ENCODE data around the gene ITGBL1. TPM values are rescaled to one million over a fixed set of nuclear protein-coding genes. Genes with fewer than 3 reads are reported as not detected.
A peak's percentile ranks its signal among the peaks of the same experiment; 100 is the strongest.

ITGBL1 gene
- total RNA-seq, 4 donors from 2014 or later = 7.7 to 10.4 (median 9.2) TPM

DNA sequence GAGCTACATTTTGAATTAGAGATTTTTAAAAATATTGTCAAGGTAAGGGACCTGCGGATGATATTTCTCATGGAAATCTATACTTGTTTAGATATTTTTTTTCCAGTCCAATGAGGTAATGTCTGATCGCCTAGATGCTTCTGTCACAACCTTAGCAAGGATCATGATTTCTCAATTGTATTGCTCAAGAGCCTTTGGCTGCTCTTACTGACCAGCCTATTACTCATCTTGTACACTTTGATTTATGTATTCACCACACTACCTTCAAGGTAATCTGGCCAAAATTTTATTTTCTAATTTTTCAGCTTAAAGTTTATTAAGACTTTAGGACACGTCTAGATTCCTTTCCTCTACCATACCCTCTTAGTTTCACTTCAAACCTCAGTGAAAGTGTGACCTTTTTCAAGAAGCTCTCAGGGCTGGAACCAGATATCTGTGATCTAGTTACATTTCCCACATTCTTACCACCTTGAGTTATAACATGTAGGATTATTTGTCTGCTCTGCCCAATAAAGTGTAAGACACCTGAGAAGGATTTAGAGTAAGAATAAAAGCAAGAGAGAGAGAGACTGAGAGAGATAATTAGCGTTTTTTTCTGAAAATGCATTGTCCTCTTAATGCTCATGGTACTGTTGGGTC, 197.1 kb downstream of the ITGBL1 start:
- Histone ChIP-seq H3K4me1 (peaks cover 3% of the 10 kb centered on the region), H3K27ac (no peak overlapping the region), H3K36me3 (no peaks in the 10 kb centered on the region), H3K9me3 (no peaks in the 10 kb centered on the region), H3K27me3 (no peaks in the 10 kb centered on the region), H3K4me3 (no peak overlapping the region)
- 63% methylated on average over 4 of the region's 4 CpGs for WGBS
- TF ChIP-seq POLR2AphosphoS5 (IDR thresholded peaks at IDR 0.05) (peak in 1 of 3 donors; percentile 83), POLR2A (IDR thresholded peaks at IDR 0.05) (no peak), EP300 (IDR thresholded peaks at IDR 0.05) (no peak)
- TF ChIP-seq, protein P1, sequence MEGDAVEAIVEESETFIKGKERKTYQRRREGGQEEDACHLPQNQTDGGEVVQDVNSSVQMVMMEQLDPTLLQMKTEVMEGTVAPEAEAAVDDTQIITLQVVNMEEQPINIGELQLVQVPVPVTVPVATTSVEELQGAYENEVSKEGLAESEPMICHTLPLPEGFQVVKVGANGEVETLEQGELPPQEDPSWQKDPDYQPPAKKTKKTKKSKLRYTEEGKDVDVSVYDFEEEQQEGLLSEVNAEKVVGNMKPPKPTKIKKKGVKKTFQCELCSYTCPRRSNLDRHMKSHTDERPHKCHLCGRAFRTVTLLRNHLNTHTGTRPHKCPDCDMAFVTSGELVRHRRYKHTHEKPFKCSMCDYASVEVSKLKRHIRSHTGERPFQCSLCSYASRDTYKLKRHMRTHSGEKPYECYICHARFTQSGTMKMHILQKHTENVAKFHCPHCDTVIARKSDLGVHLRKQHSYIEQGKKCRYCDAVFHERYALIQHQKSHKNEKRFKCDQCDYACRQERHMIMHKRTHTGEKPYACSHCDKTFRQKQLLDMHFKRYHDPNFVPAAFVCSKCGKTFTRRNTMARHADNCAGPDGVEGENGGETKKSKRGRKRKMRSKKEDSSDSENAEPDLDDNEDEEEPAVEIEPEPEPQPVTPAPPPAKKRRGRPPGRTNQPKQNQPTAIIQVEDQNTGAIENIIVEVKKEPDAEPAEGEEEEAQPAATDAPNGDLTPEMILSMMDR (IDR thresholded peaks at IDR 0.05) = no peak
- no peak for DNase-seq (ENCODE audit: low spot score in 2 of 2)

DNA sequence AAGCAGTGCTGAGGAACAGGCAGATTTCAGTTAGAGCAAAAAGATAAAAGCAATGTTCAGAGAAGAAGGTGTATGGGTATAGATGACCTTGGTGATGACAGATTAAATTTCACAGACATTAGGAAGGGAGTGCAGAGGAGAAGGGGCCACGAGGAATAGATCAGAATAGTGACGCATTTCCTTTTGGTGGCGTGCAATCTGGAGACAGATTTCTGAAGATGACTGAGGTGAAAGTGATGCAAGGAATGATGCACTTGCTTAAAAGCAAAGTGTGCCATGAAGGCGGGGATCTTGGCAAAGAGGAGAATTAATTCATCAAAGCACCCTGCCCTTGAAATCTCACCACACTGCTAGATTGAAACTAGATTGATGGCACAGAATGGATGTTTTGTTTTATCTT, 202.4 kb downstream of the ITGBL1 start:
- no peaks in the 10 kb centered on the region for H3K27me3 ChIP-seq
- H3K36me3 ChIP-seq = no peaks in the 10 kb centered on the region
- 79% methylated on average over 4 of the region's 4 CpGs for WGBS
- no peaks in the 10 kb centered on the region for H3K9me3 ChIP-seq
- H3K27ac ChIP-seq = no peak overlapping the region
- no peak for DNase-seq (ENCODE audit: low spot score in 2 of 2)
- H3K4me3 ChIP-seq = no peak overlapping the region
- TF ChIP-seq, protein P1 (IDR thresholded peaks at IDR 0.05) = no peak
- TF ChIP-seq POLR2A (IDR thresholded peaks at IDR 0.05) (no peak), POLR2AphosphoS5 (IDR thresholded peaks at IDR 0.05) (no peak), EP300 (IDR thresholded peaks at IDR 0.05) (no peak)
- H3K4me1 ChIP-seq = no peaks in the 10 kb centered on the region

DNA sequence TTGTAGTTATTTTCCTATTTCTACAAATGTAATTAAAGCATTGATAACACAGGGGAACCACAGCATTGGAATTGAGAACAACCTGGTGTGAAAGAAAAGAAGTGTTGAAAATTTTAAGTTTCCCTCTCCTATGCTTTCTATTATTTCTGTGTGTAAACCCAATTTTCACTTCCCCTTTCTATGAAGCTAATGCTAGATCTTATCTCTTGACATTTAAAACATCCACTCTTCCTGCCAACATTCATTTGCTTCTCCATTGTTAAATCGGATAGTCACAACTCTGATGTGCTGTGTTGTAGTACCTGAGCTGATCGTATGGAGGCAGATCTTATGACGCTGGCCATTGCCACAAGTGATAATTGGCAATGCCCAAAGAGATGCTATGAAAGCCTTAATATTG, 203.0 kb downstream of the ITGBL1 start:
- no peak for TF ChIP-seq POLR2AphosphoS5 (IDR thresholded peaks at IDR 0.05)
- no peak for TF ChIP-seq POLR2A (IDR thresholded peaks at IDR 0.05)
- TF ChIP-seq, protein P1 (IDR thresholded peaks at IDR 0.05) = no peak
- TF ChIP-seq EP300 (IDR thresholded peaks at IDR 0.05) = no peak
- 84% methylated on average over 3 of the region's 3 CpGs for whole genome bisulfite sequencing
- no peaks in the 10 kb centered on the region for H3K36me3 ChIP-seq

DNA sequence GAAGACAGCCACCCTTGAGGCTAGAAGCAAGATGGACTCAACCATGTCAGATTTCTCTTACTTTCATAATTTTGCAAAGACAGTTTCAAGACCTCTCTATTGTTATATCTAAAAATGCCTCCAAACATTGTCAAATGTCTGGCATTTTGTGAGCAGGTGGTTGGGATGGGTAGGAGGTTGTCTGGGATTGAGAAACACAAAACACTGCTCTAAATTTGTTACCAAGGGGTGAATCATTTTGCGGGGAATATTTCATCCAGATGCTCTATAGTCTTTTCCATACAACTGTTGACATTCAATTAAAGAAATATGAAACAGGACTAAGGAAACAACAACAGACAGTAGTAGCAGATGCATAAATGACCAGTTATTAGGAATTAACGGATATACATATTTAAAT, 208.2 kb downstream of the ITGBL1 start:
- Histone ChIP-seq H3K9me3 (no peaks in the 10 kb centered on the region), H3K27me3 (no peaks in the 10 kb centered on the region), H3K36me3 (no peaks in the 10 kb centered on the region), H3K4me1 (no peaks in the 10 kb centered on the region), H3K27ac (no peak overlapping the region), H3K4me3 (no peak overlapping the region)
- DNase-seq (ENCODE audit: low spot score in 2 of 2) = no peak
- TF ChIP-seq, protein P1 (IDR thresholded peaks at IDR 0.05) = no peak
- TF ChIP-seq POLR2AphosphoS5 (IDR thresholded peaks at IDR 0.05) (no peak), POLR2A (IDR thresholded peaks at IDR 0.05) (no peak)
- WGBS = 95% methylated on average over 2 of the region's 2 CpGs

More for the DNA sequence above, 203.0 kb downstream of the ITGBL1 start:
- no peak overlapping the region for H3K27ac ChIP-seq
- no peak for DNase-seq (ENCODE audit: low spot score in 2 of 2)
- no peak overlapping the region for H3K4me3 ChIP-seq
- H3K27me3 ChIP-seq = no peaks in the 10 kb centered on the region
- no peaks in the 10 kb centered on the region for H3K4me1 ChIP-seq
- H3K9me3 ChIP-seq = no peaks in the 10 kb centered on the region

DNA sequence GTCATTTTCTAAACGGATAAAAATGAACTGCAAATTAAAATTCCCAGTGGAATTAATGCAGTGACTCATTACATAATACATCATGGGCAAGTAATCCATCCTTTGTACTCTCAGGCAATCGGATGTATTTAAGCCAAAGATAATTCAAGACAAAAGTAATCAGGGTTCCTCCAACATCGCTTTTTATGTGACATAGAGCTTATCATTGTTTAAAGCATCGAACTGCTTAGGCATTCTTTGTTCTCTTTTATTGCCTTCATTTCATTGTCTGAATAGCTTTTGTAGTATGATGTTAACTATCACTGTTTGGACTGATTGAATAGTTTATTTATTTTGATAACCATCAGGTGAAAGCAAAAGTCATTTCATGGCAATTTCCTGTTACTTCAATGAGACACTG, 209.4 kb downstream of the ITGBL1 start:
- no peak overlapping the region for H3K4me3 ChIP-seq
- DNase-seq (ENCODE audit: low spot score in 2 of 2) = no peak
- no peaks in the 10 kb centered on the region for H3K4me1 ChIP-seq
- 47% methylated on average over 4 of the region's 4 CpGs for WGBS
- H3K27me3 ChIP-seq = no peaks in the 10 kb centered on the region
- H3K9me3 ChIP-seq = no peaks in the 10 kb centered on the region
- H3K27ac ChIP-seq = no peak overlapping the region
- H3K36me3 ChIP-seq = no peaks in the 10 kb centered on the region
- TF ChIP-seq, protein P1 (IDR thresholded peaks at IDR 0.05) = no peak
- TF ChIP-seq EP300 (IDR thresholded peaks at IDR 0.05) = no peak
- no peak for TF ChIP-seq POLR2AphosphoS5 (IDR thresholded peaks at IDR 0.05)
- TF ChIP-seq POLR2A (IDR thresholded peaks at IDR 0.05) = no peak

All from suprapubic skin (tissue), 4 donors.